ENCODE measurements around the gene LSM7. TPM values are rescaled to one million over a fixed set of nuclear protein-coding genes. Genes with fewer than 3 reads are reported as not detected.
A peak's percentile ranks its signal among the peaks of the same experiment; 100 is the strongest.

LSM7 gene
- total and polyA plus RNA-seq, 2 of the 13 experiments (the other 11 are each of a cell fraction or from before 2014, with no cell fraction given): 140 to 205 TPM

DNA sequence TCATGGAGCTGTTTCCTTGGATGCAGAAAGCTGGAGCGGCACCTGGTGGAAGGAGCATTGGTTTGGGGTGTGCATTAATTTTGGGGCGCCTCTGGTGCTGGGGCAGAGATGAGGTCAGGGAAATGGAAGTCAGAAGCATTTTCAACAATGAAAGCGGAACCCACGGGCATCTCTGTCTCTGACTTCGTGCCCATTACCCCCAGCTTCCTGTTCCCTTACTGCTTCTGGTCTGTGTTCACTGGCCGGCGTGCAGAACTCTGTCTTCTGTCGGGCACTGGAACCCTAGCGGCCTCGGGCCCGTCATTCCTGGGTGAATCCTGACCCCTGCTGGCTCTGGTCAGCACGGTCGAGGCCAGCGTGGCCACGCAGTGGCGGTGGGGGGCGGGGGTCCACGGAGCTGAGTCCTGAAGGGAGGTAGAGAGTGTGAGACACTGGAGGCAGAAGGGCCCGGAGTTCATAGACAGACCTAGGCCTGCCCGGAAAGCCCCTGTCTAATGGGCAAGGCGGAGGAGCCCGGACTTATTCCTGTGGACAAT is 12.5 kb downstream of the LSM7 start (continued):
- no peak for TF ChIP-seq ATF7 (IDR thresholded peaks at IDR 0.05)
- TF ChIP-seq ATF7 (CRISPR knock-in tag; IDR thresholded peaks at IDR 0.05): no peak
- TF ChIP-seq SP2 (CRISPR knock-in tag; IDR thresholded peaks at IDR 0.05): no peak
- no peak for TF ChIP-seq ZNF577 (CRISPR knock-in tag; IDR thresholded peaks at IDR 0.05; ENCODE audit: borderline replicate concordance, low read depth)
- no peak for TF ChIP-seq ZNF839 (CRISPR knock-in tag; IDR thresholded peaks at IDR 0.05; ENCODE audit: borderline replicate concordance)
- no peak for TF ChIP-seq POLR2AphosphoS5 (IDR thresholded peaks at IDR 0.05; ENCODE audit: low read depth, low read length)
- TF ChIP-seq IRF2 (CRISPR knock-in tag; IDR thresholded peaks at IDR 0.05): peak; percentile 70; the same call in 1 of the 2 replicates
- TF ChIP-seq ZNF850 (CRISPR knock-in tag; conservative IDR thresholded peaks at IDR 0.05): no peak
- 0 out of 2 replicates have a peak, but pooled peaks have one; percentile 10 for TF ChIP-seq NR2F6 (IDR thresholded peaks at IDR 0.05)
- 0 out of 2 replicates have a peak, but pooled peaks have one; percentile 29 for TF ChIP-seq NR2F6 (CRISPR knock-in tag; IDR thresholded peaks at IDR 0.05)
- TF ChIP-seq, protein P1, sequence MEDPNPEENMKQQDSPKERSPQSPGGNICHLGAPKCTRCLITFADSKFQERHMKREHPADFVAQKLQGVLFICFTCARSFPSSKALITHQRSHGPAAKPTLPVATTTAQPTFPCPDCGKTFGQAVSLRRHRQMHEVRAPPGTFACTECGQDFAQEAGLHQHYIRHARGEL (CRISPR knock-in tag; IDR thresholded peaks at IDR 0.05): no peak
- TF ChIP-seq ZNF251 (CRISPR knock-in tag; IDR thresholded peaks at IDR 0.05): no peak
- no peak for TF ChIP-seq NFRKB (IDR thresholded peaks at IDR 0.05)
- no peak for TF ChIP-seq NCOA5 (CRISPR knock-in tag; IDR thresholded peaks at IDR 0.05)
- TF ChIP-seq SRY (CRISPR knock-in tag; IDR thresholded peaks at IDR 0.05): 0 out of 2 replicates have a peak, but pooled peaks have one; percentile 45
- TF ChIP-seq, protein P2, sequence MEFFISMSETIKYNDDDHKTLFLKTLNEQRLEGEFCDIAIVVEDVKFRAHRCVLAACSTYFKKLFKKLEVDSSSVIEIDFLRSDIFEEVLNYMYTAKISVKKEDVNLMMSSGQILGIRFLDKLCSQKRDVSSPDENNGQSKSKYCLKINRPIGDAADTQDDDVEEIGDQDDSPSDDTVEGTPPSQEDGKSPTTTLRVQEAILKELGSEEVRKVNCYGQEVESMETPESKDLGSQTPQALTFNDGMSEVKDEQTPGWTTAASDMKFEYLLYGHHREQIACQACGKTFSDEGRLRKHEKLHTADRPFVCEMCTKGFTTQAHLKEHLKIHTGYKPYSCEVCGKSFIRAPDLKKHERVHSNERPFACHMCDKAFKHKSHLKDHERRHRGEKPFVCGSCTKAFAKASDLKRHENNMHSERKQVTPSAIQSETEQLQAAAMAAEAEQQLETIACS (CRISPR knock-in tag; IDR thresholded peaks at IDR 0.05): no peak
- TF ChIP-seq, protein P3, sequence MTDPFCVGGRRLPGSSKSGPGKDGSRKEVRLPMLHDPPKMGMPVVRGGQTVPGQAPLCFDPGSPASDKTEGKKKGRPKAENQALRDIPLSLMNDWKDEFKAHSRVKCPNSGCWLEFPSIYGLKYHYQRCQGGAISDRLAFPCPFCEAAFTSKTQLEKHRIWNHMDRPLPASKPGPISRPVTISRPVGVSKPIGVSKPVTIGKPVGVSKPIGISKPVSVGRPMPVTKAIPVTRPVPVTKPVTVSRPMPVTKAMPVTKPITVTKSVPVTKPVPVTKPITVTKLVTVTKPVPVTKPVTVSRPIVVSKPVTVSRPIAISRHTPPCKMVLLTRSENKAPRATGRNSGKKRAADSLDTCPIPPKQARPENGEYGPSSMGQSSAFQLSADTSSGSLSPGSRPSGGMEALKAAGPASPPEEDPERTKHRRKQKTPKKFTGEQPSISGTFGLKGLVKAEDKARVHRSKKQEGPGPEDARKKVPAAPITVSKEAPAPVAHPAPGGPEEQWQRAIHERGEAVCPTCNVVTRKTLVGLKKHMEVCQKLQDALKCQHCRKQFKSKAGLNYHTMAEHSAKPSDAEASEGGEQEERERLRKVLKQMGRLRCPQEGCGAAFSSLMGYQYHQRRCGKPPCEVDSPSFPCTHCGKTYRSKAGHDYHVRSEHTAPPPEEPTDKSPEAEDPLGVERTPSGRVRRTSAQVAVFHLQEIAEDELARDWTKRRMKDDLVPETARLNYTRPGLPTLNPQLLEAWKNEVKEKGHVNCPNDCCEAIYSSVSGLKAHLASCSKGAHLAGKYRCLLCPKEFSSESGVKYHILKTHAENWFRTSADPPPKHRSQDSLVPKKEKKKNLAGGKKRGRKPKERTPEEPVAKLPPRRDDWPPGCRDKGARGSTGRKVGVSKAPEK (CRISPR knock-in tag; IDR thresholded peaks at IDR 0.05; ENCODE audit: borderline replicate concordance): no peak
- TF ChIP-seq ZNF556 (CRISPR knock-in tag; IDR thresholded peaks at IDR 0.05; ENCODE audit: borderline replicate concordance): peak; percentile 25; the same call in 1 of the 2 replicates
- TF ChIP-seq GZF1 (CRISPR knock-in tag; IDR thresholded peaks at IDR 0.05): no peak
- no peak for TF ChIP-seq ZNF709 (CRISPR knock-in tag; IDR thresholded peaks at IDR 0.05)
- TF ChIP-seq XRCC5 (optimal IDR thresholded peaks at IDR 0.05; ENCODE audit: low read length): peak; percentile 90
- TF ChIP-seq MTF2 (CRISPR knock-in tag; IDR thresholded peaks at IDR 0.05; ENCODE audit: borderline replicate concordance): peak; percentile 54; the same call in 1 of the 2 replicates
- TF ChIP-seq SMARCE1 (IDR thresholded peaks at IDR 0.05; ENCODE audit: borderline replicate concordance): no peak
- TF ChIP-seq, protein P4, sequence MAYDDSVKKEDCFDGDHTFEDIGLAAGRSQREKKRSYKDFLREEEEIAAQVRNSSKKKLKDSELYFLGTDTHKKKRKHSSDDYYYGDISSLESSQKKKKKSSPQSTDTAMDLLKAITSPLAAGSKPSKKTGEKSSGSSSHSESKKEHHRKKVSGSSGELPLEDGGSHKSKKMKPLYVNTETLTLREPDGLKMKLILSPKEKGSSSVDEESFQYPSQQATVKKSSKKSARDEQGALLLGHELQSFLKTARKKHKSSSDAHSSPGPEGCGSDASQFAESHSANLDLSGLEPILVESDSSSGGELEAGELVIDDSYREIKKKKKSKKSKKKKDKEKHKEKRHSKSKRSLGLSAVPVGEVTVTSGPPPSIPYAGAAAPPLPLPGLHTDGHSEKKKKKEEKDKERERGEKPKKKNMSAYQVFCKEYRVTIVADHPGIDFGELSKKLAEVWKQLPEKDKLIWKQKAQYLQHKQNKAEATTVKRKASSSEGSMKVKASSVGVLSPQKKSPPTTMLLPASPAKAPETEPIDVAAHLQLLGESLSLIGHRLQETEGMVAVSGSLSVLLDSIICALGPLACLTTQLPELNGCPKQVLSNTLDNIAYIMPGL (CRISPR knock-in tag; IDR thresholded peaks at IDR 0.05; ENCODE audit: borderline replicate concordance in 1 of 2, low read depth in 1 of 2): peak; percentile 90 to 94
- TF ChIP-seq HOXA7 (CRISPR knock-in tag; IDR thresholded peaks at IDR 0.05): no peak
- TF ChIP-seq PRPF4 (IDR thresholded peaks at IDR 0.05; ENCODE audit: low read depth, low read length, poor library complexity, severe bottlenecking): no peak
- TF ChIP-seq, protein P5, sequence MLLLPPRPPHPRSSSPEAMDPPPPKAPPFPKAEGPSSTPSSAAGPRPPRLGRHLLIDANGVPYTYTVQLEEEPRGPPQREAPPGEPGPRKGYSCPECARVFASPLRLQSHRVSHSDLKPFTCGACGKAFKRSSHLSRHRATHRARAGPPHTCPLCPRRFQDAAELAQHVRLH (CRISPR knock-in tag; IDR thresholded peaks at IDR 0.05; ENCODE audit: borderline replicate concordance, low read depth): no peak

All from HepG2 (cell line).